Esophagus muscularis mucosa (tissue), 4 donors: ENCODE measurements around the gene ELANE. TPM values are rescaled to one million over a fixed set of nuclear protein-coding genes. Genes with fewer than 3 reads are reported as not detected.

Experiments
- DNase-seq: peaks from one replicate; pipeline ENCODE4 v3.0.0-alpha.2; 2017; ENCODE audit errors: extremely low spot score
- H3K27ac ChIP-seq, 4 donors: fragments of 200-600 bp; sonication (generic); replicated peaks in 1 of 4; 1 replicate in 3 of 4; 2 replicates in 1 of 4; pipeline ENCODE4 v1.5.1; 2016 to 2019; ENCODE audit warnings: mild to moderate bottlenecking in 1 of 4
- H3K27me3 ChIP-seq, 4 donors: fragments of 200-600 bp; sonication (generic); one replicate each; pipeline versions ENCODE4 v1.5.1 to v1.6.0; 2016 to 2019
- H3K36me3 ChIP-seq, 4 donors: fragments of 200-600 bp; sonication (generic); one replicate each; pipeline ENCODE4 v1.5.1; 2016 to 2019
- H3K4me1 ChIP-seq, 4 donors: fragments of 200-600 bp; sonication (generic); one replicate each; pipeline ENCODE4 v1.5.1; 2016 to 2019
- H3K4me3 ChIP-seq, 4 donors: fragments of 200-600 bp; sonication (generic); 1 replicate in 2 of 4; 2 replicates in 2 of 4; pipeline ENCODE4 v1.5.1; 2016 to 2019; ENCODE audit warnings: mild to moderate bottlenecking in 4 of 4, moderate library complexity in 1 of 4
- H3K9me3 ChIP-seq, 4 donors: fragments of 200-600 bp; sonication (generic); 1 replicate in 3 of 4; 2 replicates in 1 of 4; pipeline ENCODE4 v1.5.1; 2016 to 2019
- EP300 ChIP-seq: sonication (generic); formaldehyde crosslinking; IDR thresholded peaks from one replicate; pipeline ENCODE4 v1.6.1; 2017; ENCODE audit warnings: antibody characterized with exemption
- POLR2A ChIP-seq: fragments of 450-650 bp; IDR thresholded peaks from one replicate; pipeline ENCODE4 v1.6.1; 2017; ENCODE audit warnings: antibody characterized with exemption, moderate library complexity, mild to moderate bottlenecking, low read depth
- POLR2AphosphoS5 ChIP-seq, 2 donors: sonication (generic); formaldehyde crosslinking; IDR thresholded peaks; one replicate each; pipeline ENCODE4 v1.6.1; 2017; ENCODE audit warnings: antibody characterized with exemption in 2 of 2
- WGBS: methylation state at CpG from one replicate; pipeline ENCODE4 v1.1.5; 2018; 5-methylcytosine and 5-hydroxymethylcytosine counted together
- intact Hi-C: fragments of 100-400 bp; cut with DNase I; formaldehyde crosslinking; loops from one replicate; pipeline ENCODE4 v1.15.1; 2023
- total RNA-seq, 4 donors: library from RNA; depleted of rRNA; stranded (reverse); fragments of >200 nt; gene quantifications; one replicate each; pipeline versions ENCODE4 v1.1.0 to v1.2.1, GENCODE V29; 2016
- TF ChIP-seq, protein P1 (sequence below), 3 experiments: fragments of 200-600 bp in 2 of 3; fragments of 450-650 bp in 1 of 3; sonication (generic) in 2 of 3; IDR thresholded peaks; one replicate each; pipeline ENCODE4 v1.5.1; 2017 to 2019; ENCODE audit warnings: antibody characterized with exemption in 3 of 3, mild to moderate bottlenecking in 2 of 3, moderate library complexity in 1 of 3

ELANE gene
- total RNA-seq, 4 donors from 2014 or later = 0.45 to 3.3 (median 1.6) TPM

DNA sequence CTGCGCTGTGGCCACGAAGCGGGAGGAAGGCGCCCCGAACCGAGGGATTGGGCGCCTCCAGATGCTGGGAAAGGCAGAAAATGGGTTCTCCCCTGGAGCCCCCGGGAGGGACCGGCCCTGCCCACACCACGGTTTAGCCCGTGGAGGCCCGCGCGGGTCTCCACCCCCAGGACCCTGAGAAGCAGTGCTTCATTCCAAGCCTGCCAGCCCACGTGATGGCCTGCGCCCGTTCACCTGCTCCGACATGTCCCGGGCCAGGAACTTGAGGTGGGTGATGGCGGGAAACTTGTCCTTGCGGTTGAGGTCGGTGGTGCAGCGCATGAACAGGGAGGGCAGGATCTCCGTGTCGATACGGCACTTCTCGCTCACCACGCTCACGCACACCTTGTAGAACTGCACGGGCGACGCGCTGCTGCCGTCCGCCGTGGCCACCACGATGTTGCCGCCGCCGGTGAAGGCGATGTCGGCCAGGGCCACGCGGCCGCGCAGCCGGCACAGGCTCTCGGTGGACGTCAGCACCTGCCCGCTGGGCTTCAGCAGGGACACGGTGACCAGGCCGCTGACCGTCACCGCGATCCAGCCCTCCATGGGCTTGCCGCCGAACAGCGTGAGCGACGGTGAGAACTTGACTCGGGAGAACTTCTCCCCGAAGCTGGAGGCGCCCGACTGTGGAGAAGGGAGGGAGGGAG lies 33.6 kb downstream of the ELANE start:
- peaks cover 52 to 100% (median 93%) of the 10 kb centered on the region in 4 donors for H3K36me3 ChIP-seq
- intact Hi-C loops = no loop called here
- H3K4me1 ChIP-seq = peaks cover 0 to 2% (median under 1%) of the 10 kb centered on the region in 4 donors
- WGBS = 92% methylated on average over 23 of the region's 64 CpGs
- H3K27ac ChIP-seq = no peak overlapping the region
- DNase-seq = no peak
- no peaks in the 10 kb centered on the region for H3K9me3 ChIP-seq
- TF ChIP-seq POLR2AphosphoS5 (IDR thresholded peaks at IDR 0.05) (no peak), EP300 (no peak), POLR2A (no peak)
- TF ChIP-seq, protein P1, sequence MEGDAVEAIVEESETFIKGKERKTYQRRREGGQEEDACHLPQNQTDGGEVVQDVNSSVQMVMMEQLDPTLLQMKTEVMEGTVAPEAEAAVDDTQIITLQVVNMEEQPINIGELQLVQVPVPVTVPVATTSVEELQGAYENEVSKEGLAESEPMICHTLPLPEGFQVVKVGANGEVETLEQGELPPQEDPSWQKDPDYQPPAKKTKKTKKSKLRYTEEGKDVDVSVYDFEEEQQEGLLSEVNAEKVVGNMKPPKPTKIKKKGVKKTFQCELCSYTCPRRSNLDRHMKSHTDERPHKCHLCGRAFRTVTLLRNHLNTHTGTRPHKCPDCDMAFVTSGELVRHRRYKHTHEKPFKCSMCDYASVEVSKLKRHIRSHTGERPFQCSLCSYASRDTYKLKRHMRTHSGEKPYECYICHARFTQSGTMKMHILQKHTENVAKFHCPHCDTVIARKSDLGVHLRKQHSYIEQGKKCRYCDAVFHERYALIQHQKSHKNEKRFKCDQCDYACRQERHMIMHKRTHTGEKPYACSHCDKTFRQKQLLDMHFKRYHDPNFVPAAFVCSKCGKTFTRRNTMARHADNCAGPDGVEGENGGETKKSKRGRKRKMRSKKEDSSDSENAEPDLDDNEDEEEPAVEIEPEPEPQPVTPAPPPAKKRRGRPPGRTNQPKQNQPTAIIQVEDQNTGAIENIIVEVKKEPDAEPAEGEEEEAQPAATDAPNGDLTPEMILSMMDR (IDR thresholded peaks at IDR 0.05) = no peak
- no peak overlapping the region for H3K4me3 ChIP-seq
- no peaks in the 10 kb centered on the region for H3K27me3 ChIP-seq

DNA sequence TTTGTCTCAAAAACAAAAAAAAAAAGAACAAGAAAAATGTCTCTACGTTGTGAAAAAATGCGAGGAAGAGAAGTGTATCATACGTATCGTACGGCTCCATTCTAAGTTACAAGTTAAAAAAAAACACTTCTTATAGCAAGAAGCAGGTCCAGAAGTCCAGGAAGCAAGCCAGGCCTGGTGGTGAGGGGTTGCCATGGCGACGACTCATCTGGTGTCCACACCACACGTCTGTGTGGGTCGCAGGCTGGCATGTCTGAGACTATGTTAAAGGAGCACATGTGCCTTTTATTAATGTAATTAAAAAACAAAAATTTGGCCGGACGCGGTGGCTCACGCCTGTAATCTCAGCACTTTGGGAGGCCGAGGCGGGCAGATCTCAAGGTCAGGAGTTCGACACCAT lies 35.0 kb downstream of the ELANE start:
- Histone ChIP-seq H3K4me3 (no peak overlapping the region), H3K4me1 (peaks cover 2 to 15% (median 14%) of the 10 kb centered on the region in 4 donors), H3K27ac (no peak overlapping the region), H3K36me3 (peaks cover 43 to 89% (median 82%) of the 10 kb centered on the region in 4 donors), H3K27me3 (no peaks in the 10 kb centered on the region), H3K9me3 (no peaks in the 10 kb centered on the region)
- intact Hi-C loops = no loop called here
- TF ChIP-seq EP300 = no peak
- no peak for TF ChIP-seq POLR2AphosphoS5 (IDR thresholded peaks at IDR 0.05)
- no peak for TF ChIP-seq POLR2A
- TF ChIP-seq, protein P1 (IDR thresholded peaks at IDR 0.05) = no peak
- no peak for DNase-seq
- WGBS = 76% methylated on average over 16 of the region's 16 CpGs

DNA sequence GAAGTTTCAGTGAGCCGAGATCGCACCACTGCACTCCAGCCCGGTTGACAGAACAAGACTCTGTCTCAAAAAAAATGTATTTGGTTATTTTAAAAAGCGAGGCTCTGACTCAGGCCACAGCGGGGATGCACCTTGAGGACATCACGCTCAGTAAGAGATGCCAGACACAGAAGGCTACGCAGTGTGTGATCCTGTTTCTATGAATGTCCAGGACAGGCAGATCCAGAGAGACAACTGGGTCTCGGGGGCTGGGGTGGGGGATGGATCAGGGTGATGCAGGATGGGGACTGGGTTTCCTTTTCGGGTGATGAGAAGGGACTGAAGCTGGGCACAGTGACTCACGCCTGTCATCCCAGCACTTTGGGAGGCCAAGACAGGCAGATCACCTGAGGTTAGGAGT lies 35.5 kb downstream of the ELANE start:
- no peak for DNase-seq
- Histone ChIP-seq H3K27me3 (no peaks in the 10 kb centered on the region), H3K36me3 (peaks cover 40 to 84% (median 76%) of the 10 kb centered on the region in 4 donors), H3K27ac (no peak overlapping the region), H3K4me3 (no peak overlapping the region), H3K4me1 (peaks cover 5 to 21% (median 17%) of the 10 kb centered on the region in 4 donors), H3K9me3 (no peaks in the 10 kb centered on the region)
- WGBS = 93% methylated on average over 10 of the region's 10 CpGs
- intact Hi-C loops = no loop called here
- TF ChIP-seq, protein P1 (IDR thresholded peaks at IDR 0.05) = no peak
- TF ChIP-seq EP300 (no peak), POLR2AphosphoS5 (IDR thresholded peaks at IDR 0.05) (no peak)

DNA sequence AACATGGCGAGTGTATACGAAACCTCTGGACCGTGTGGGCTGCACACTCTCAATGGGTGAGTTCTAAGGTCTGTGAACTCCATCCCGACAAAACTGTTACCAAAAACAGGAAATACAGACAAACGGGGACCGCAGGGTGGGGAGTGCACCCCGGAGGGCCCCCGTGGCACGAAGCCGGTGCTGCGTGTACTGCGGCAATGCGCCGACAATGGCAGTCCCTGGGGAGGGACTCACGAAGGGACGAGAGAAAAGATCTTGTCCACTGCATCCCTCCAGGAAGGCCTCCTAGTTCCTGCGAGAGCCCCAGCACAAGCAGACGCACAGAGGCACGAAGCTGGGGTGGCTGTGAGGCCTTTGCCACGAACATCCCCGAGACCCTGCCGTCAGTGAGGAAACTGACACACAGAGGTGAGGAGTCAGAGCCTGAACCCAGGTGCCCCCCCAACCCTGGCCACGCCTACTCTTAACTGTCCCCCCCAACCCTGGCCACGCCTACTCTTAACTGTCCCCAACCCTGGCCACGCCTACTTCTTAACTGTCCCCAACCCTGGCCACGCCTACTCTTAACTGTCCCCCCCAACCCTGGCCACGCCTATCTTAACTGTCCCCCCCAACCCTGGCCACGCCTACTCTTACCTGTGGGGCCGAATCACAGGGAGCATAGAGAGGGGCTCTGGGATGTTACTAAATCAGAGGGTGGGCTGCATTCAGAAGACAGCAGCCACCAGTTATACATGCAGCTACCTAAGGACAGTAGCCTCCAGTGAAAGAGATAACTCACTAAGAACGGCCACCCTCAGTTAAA lies 36.7 kb downstream of the ELANE start:
- Histone ChIP-seq H3K4me3 (no peak overlapping the region), H3K4me1 (peaks cover 5 to 27% (median 19%) of the 10 kb centered on the region in 4 donors), H3K36me3 (peaks cover 36 to 72% (median 66%) of the 10 kb centered on the region in 4 donors), H3K27me3 (no peaks in the 10 kb centered on the region), H3K27ac (no peak overlapping the region), H3K9me3 (no peaks in the 10 kb centered on the region)
- intact Hi-C loops = no loop called here
- no peak for DNase-seq
- WGBS = 90% methylated on average over 30 of the region's 30 CpGs
- TF ChIP-seq EP300 (no peak), POLR2A (no peak), POLR2AphosphoS5 (IDR thresholded peaks at IDR 0.05) (no peak)
- TF ChIP-seq, protein P1 (IDR thresholded peaks at IDR 0.05) = no peak
